Activated naive CD4-positive, alpha-beta T cell treated with anti-CD3 and anti-CD28 coated beads, Interleukin-2, amount 10 ng/mL, durations not matched to agents 7 days and 5 days (primary cell): ENCODE results near the gene ADAM12.

Experiments used
- CTCF ChIA-PET: fragments of 350-600 bp; sonication (Branson Sonifier 250); formaldehyde crosslinking; loops from one replicate; lab custom pipeline; 2021; ENCODE audit warnings: antibody characterized with exemption; lab: Charles Lee
- DNase-seq: peaks from one replicate; pipeline ENCODE4 v3.0.0-alpha.2; 2020
- H3K27ac Mint-ChIP-seq: one replicate; pipeline ENCODE4 v1.8.0; 2021; ENCODE audit warnings: mild to moderate bottlenecking, moderate library complexity, mixed read lengths
- H3K27me3 Mint-ChIP-seq: one replicate; pipeline ENCODE4 v1.8.0; 2021; ENCODE audit warnings: mild to moderate bottlenecking, mixed read lengths
- H3K36me3 Mint-ChIP-seq: one replicate; pipeline ENCODE4 v1.8.0; 2021; ENCODE audit warnings: mixed read lengths
- H3K4me1 Mint-ChIP-seq: one replicate; pipeline ENCODE4 v1.8.0; 2021; ENCODE audit warnings: mixed read lengths
- H3K4me3 Mint-ChIP-seq: one replicate; pipeline ENCODE4 v1.8.0; 2021; ENCODE audit warnings: mild to moderate bottlenecking, moderate library complexity, mixed read lengths
- H3K9me3 Mint-ChIP-seq: one replicate; pipeline ENCODE4 v1.8.0; 2021; ENCODE audit warnings: mixed read lengths

Gene ADAM12

GRCh38 chr10:126224967-126225671, 163.2 kb downstream of the ADAM12 start:
- CTCF ChIA-PET, result no interaction called here
- Mint-ChIP-seq H3K36me3 (no peaks in the 10 kb centered on the region), H3K4me3 (no peak overlapping the region), H3K9me3 (no peaks in the 10 kb centered on the region), H3K4me1 (no peaks in the 10 kb centered on the region), H3K27ac (no peak overlapping the region), H3K27me3 (no peaks in the 10 kb centered on the region)
- DNase-seq, result no peak

GRCh38 chr10:126223512-126224067, 164.7 kb downstream of the ADAM12 start:
- Mint-ChIP-seq H3K27me3 (no peaks in the 10 kb centered on the region), H3K4me3 (no peak overlapping the region), H3K9me3 (no peaks in the 10 kb centered on the region), H3K27ac (no peak overlapping the region), H3K36me3 (no peaks in the 10 kb centered on the region), H3K4me1 (no peaks in the 10 kb centered on the region)
- no peak for DNase-seq
- CTCF ChIA-PET, result no interaction called here

- CTCF ChIA-PET, result no interaction called here
- no peaks in the 10 kb centered on the region for H3K4me1 Mint-ChIP-seq
Observed at GRCh38 chr10:126222736-126223511, 165.4 kb downstream of the ADAM12 start.

GRCh38 chr10:126221874-126222273, 166.4 kb downstream of the ADAM12 start:
- DNase-seq, result no peak
- CTCF ChIA-PET, result interaction anchor here (0.7 kb wide), 1 partner anchor 1541 kb away, joined by 3 read pairs; no protein-coding TSS in a partner anchor
- Mint-ChIP-seq H3K4me3 (no peak overlapping the region), H3K4me1 (no peaks in the 10 kb centered on the region), H3K36me3 (no peaks in the 10 kb centered on the region), H3K27ac (no peak overlapping the region), H3K27me3 (no peaks in the 10 kb centered on the region), H3K9me3 (no peaks in the 10 kb centered on the region)

More at GRCh38 chr10:126222736-126223511, 165.4 kb downstream of the ADAM12 start:
- H3K4me3 Mint-ChIP-seq, result no peak overlapping the region
- H3K36me3 Mint-ChIP-seq, result no peaks in the 10 kb centered on the region
- H3K27me3 Mint-ChIP-seq, result no peaks in the 10 kb centered on the region
- no peaks in the 10 kb centered on the region for H3K9me3 Mint-ChIP-seq
- DNase-seq, result no peak
- no peak overlapping the region for H3K27ac Mint-ChIP-seq

GRCh38 chr10:126218778-126219649, 169.3 kb downstream of the ADAM12 start:
- no peaks in the 10 kb centered on the region for H3K9me3 Mint-ChIP-seq
- CTCF ChIA-PET, result no interaction called here
- no peak for DNase-seq
- no peaks in the 10 kb centered on the region for H3K27me3 Mint-ChIP-seq
- H3K27ac Mint-ChIP-seq, result no peak overlapping the region
- no peaks in the 10 kb centered on the region for H3K4me1 Mint-ChIP-seq
- no peaks in the 10 kb centered on the region for H3K36me3 Mint-ChIP-seq
- H3K4me3 Mint-ChIP-seq, result no peak overlapping the region

GRCh38 chr10:126218174-126218573, 170.1 kb downstream of the ADAM12 start:
- Mint-ChIP-seq H3K4me3 (no peak overlapping the region), H3K4me1 (no peaks in the 10 kb centered on the region), H3K27me3 (no peaks in the 10 kb centered on the region), H3K9me3 (no peaks in the 10 kb centered on the region), H3K36me3 (no peaks in the 10 kb centered on the region), H3K27ac (no peak overlapping the region)
- CTCF ChIA-PET, result no interaction called here
- DNase-seq, result no peak

GRCh38 chr10:126216632-126216961, 171.7 kb downstream of the ADAM12 start:
- Mint-ChIP-seq H3K4me3 (no peak overlapping the region), H3K4me1 (no peaks in the 10 kb centered on the region), H3K9me3 (no peaks in the 10 kb centered on the region), H3K27me3 (no peaks in the 10 kb centered on the region), H3K27ac (no peak overlapping the region), H3K36me3 (no peaks in the 10 kb centered on the region)
- no peak for DNase-seq
- CTCF ChIA-PET, result no interaction called here

- H3K36me3 Mint-ChIP-seq, result no peaks in the 10 kb centered on the region
- H3K9me3 Mint-ChIP-seq, result no peaks in the 10 kb centered on the region
- CTCF ChIA-PET, result no interaction called here
- no peak for DNase-seq
- H3K4me1 Mint-ChIP-seq, result no peaks in the 10 kb centered on the region
- no peaks in the 10 kb centered on the region for H3K27me3 Mint-ChIP-seq
- H3K27ac Mint-ChIP-seq, result no peak overlapping the region
- no peak overlapping the region for H3K4me3 Mint-ChIP-seq
Observed at GRCh38 chr10:126215746-126216631, 172.3 kb downstream of the ADAM12 start.

- no peaks in the 10 kb centered on the region for H3K27me3 Mint-ChIP-seq
- no peak overlapping the region for H3K27ac Mint-ChIP-seq
- H3K4me3 Mint-ChIP-seq, result no peak overlapping the region
- CTCF ChIA-PET, result no interaction called here
- DNase-seq, result no peak
- no peaks in the 10 kb centered on the region for H3K36me3 Mint-ChIP-seq
- no peaks in the 10 kb centered on the region for H3K4me1 Mint-ChIP-seq
- H3K9me3 Mint-ChIP-seq, result no peaks in the 10 kb centered on the region
Observed at GRCh38 chr10:126214679-126215078, 173.6 kb downstream of the ADAM12 start.

GRCh38 chr10:126214021-126214420, 174.3 kb downstream of the ADAM12 start:
- Mint-ChIP-seq H3K27me3 (no peaks in the 10 kb centered on the region), H3K4me3 (no peak overlapping the region), H3K9me3 (no peaks in the 10 kb centered on the region), H3K4me1 (no peaks in the 10 kb centered on the region), H3K36me3 (no peaks in the 10 kb centered on the region), H3K27ac (no peak overlapping the region)
- CTCF ChIA-PET, result no interaction called here
- DNase-seq, result no peak

- Mint-ChIP-seq H3K9me3 (no peaks in the 10 kb centered on the region), H3K27ac (no peak overlapping the region), H3K27me3 (no peaks in the 10 kb centered on the region), H3K36me3 (no peaks in the 10 kb centered on the region), H3K4me1 (no peaks in the 10 kb centered on the region), H3K4me3 (no peak overlapping the region)
- CTCF ChIA-PET, result interaction anchor here (0.6 kb wide), 1 partner anchor 28 kb away, joined by 4 read pairs; no protein-coding TSS in a partner anchor
- DNase-seq, result no peak
Observed at GRCh38 chr10:126212738-126213137, 175.5 kb downstream of the ADAM12 start.

- Mint-ChIP-seq H3K27ac (no peak overlapping the region), H3K9me3 (no peaks in the 10 kb centered on the region), H3K4me1 (no peaks in the 10 kb centered on the region), H3K27me3 (no peaks in the 10 kb centered on the region), H3K36me3 (no peaks in the 10 kb centered on the region), H3K4me3 (no peak overlapping the region)
- DNase-seq, result no peak
- CTCF ChIA-PET, result no interaction called here
Observed at GRCh38 chr10:126210051-126210651, 178.1 kb downstream of the ADAM12 start.

- CTCF ChIA-PET, result no interaction called here
- DNase-seq, result no peak
- no peaks in the 10 kb centered on the region for H3K27me3 Mint-ChIP-seq
- H3K4me1 Mint-ChIP-seq, result no peaks in the 10 kb centered on the region
- H3K36me3 Mint-ChIP-seq, result no peaks in the 10 kb centered on the region
- H3K27ac Mint-ChIP-seq, result no peak overlapping the region
- no peak overlapping the region for H3K4me3 Mint-ChIP-seq
- H3K9me3 Mint-ChIP-seq, result no peaks in the 10 kb centered on the region
Observed at GRCh38 chr10:126209451-126209850, 178.8 kb downstream of the ADAM12 start.
